Smooth muscle cell (in vitro differentiated cells): Measurements from ENCODE around the gene LCLAT1. TPM values are rescaled to one million over a fixed set of nuclear protein-coding genes. Genes with fewer than 3 reads are reported as not detected.

Experiments
- DNase-seq: peaks from one replicate; lab custom pipeline; 2025; ENCODE audit not compliant: unreplicated experiment; lab: John Stamatoyannopoulos, UW
- H2AFZ ChIP-seq: fragments of 200-600 bp; sonication (generic); 2 replicates; pipeline ENCODE4 v1.6.0; 2016; ENCODE audit warnings: antibody characterized with exemption, low read depth, mild to moderate bottlenecking
- H3F3A ChIP-seq: fragments of 200-600 bp; sonication (generic); 2 replicates; pipeline ENCODE4 v1.6.0; 2017; ENCODE audit warnings: antibody characterized with exemption, low read depth
- H3K27ac ChIP-seq: fragments of 200-600 bp; sonication (generic); 2 replicates; pipeline ENCODE4 v1.5.1; 2016; ENCODE audit warnings: low read depth, mild to moderate bottlenecking
- H3K27me3 ChIP-seq: fragments of 200-600 bp; sonication (generic); 2 replicates; pipeline ENCODE4 v1.6.1; 2016; ENCODE audit warnings: low read depth, mild to moderate bottlenecking
- H3K36me3 ChIP-seq: fragments of 200-600 bp; sonication (generic); 2 replicates; pipeline ENCODE4 v1.5.1; 2016; ENCODE audit warnings: low read depth
- H3K4me1 ChIP-seq: fragments of 200-600 bp; sonication (generic); 2 replicates; pipeline ENCODE4 v1.5.1; 2016; ENCODE audit warnings: low read depth
- H3K4me2 ChIP-seq: fragments of 200-600 bp; sonication (generic); 2 replicates; pipeline ENCODE4 v1.6.0; 2016; ENCODE audit warnings: mild to moderate bottlenecking
- H3K4me3 ChIP-seq: fragments of 200-600 bp; sonication (generic); 2 replicates; pipeline ENCODE4 v1.5.1; 2016; ENCODE audit warnings: mild to moderate bottlenecking
- H3K79me2 ChIP-seq: fragments of 200-600 bp; sonication (generic); 2 replicates; pipeline ENCODE4 v1.6.0; 2016; ENCODE audit warnings: low read depth, mild to moderate bottlenecking
- H3K9ac ChIP-seq: fragments of 200-600 bp; sonication (generic); 2 replicates; pipeline ENCODE4 v1.6.0; 2016; ENCODE audit warnings: low read depth
- H3K9me3 ChIP-seq: fragments of 200-600 bp; sonication (generic); replicated peaks from 2 replicates; pipeline ENCODE4 v1.5.1; 2016; ENCODE audit warnings: low read depth
- H4K20me1 ChIP-seq: fragments of 200-600 bp; sonication (generic); 2 replicates; pipeline ENCODE4 v1.6.0; 2016; ENCODE audit warnings: low read depth
- WGBS: methylation state at CpG from one replicate; pipeline ENCODE4 v1.1.7; 2016; ENCODE audit warnings: low lambda C conversion rate; 5-methylcytosine and 5-hydroxymethylcytosine counted together
- polyA plus RNA-seq: library from polyadenylated mRNA; unstranded; fragments of >200 nt; fragmentation: Nextera tagmentation; extraction: Ambion mirVana; gene quantifications from 2 replicates; pipeline ENCODE4 v1.2.1, GENCODE V29; 2016
- total RNA-seq: library from RNA; depleted of rRNA; stranded (reverse); fragments of >200 nt; gene quantifications from 2 replicates; pipeline ENCODE4 v1.2.3, GENCODE V29; 2014
- TF ChIP-seq, protein P1 (sequence below): fragments of 200-600 bp; sonication (generic); IDR thresholded peaks from 2 replicates; pipeline ENCODE4 v1.5.1; 2017; ENCODE audit warnings: borderline replicate concordance, mild to moderate bottlenecking, antibody characterized with exemption; ENCODE audit not compliant: insufficient read depth, poor library complexity, severe bottlenecking

Gene LCLAT1
- total and polyA plus RNA-seq, 2 experiments from 2014 or later: 2.6 to 11.7 TPM

DNA sequence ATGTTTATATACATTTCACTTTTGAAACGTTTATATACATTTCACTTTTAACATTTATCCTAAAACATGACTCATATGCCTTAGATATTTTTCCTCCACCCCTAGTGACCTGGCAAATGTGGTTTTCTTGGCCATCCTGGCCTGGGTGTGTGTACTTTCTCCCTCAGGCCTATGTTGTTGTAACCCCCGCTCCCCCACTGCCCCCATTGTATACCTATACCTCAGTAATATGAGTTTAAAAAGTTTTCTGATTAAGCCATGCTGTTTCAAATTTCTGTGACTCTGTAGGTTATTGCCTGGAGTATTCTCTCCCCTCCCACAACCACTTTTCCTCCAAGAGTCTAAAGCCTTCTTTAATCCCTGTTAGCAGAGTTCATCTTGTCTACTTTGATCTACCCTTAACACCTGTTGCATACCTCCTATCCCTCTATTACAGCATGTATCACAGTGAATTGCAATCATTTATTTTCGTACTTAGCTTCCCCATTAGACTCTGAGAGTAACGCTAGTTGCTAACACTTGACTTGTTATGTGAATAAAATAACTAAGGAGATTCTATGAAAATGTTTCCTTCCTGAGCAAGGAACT, 67.9 kb downstream of the LCLAT1 start:
- no peaks in the 10 kb centered on the region for H3K9me3 ChIP-seq
- WGBS: 71% methylated on average over 4 of the region's 4 CpGs

DNA sequence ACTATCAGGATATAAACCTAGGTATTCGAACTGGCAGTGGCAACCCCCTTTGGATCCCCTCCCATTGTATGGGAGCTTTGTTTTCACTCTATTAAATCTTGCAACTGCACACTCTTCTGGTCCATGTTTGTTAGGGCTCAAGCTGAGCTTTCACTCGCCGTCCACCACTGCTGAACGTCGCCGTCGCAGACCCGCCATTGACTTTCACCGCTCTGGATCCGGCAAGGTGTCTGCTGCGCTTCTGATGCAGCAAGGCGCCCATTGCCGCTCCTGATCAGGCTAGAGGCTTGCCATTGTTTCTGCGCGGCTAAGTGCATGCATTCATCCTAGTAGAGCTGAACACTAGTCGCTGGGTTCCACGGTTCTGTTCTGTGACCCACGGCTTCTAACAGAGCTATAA, 69.1 kb downstream of the LCLAT1 start:
- Histone ChIP-seq H3K27me3 (no peaks in the 10 kb centered on the region), H3K4me1 (peaks cover 12% of the 10 kb centered on the region), H3K9ac (no peak overlapping the region), H3K79me2 (peaks cover 13% of the 10 kb centered on the region), H3K4me3 (no peak overlapping the region), H3K9me3 (no peaks in the 10 kb centered on the region), H3F3A (peaks cover 8% of the 10 kb centered on the region), H2AFZ (no peak overlapping the region), H3K4me2 (no peak overlapping the region), H3K36me3 (no peaks in the 10 kb centered on the region), H3K27ac (no peak overlapping the region), H4K20me1 (peaks cover 39% of the 10 kb centered on the region)
- TF ChIP-seq, protein P1, sequence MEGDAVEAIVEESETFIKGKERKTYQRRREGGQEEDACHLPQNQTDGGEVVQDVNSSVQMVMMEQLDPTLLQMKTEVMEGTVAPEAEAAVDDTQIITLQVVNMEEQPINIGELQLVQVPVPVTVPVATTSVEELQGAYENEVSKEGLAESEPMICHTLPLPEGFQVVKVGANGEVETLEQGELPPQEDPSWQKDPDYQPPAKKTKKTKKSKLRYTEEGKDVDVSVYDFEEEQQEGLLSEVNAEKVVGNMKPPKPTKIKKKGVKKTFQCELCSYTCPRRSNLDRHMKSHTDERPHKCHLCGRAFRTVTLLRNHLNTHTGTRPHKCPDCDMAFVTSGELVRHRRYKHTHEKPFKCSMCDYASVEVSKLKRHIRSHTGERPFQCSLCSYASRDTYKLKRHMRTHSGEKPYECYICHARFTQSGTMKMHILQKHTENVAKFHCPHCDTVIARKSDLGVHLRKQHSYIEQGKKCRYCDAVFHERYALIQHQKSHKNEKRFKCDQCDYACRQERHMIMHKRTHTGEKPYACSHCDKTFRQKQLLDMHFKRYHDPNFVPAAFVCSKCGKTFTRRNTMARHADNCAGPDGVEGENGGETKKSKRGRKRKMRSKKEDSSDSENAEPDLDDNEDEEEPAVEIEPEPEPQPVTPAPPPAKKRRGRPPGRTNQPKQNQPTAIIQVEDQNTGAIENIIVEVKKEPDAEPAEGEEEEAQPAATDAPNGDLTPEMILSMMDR: no peak
- 88% methylated on average over 18 of the region's 18 CpGs for WGBS
- no peak for DNase-seq

More for the DNA sequence above, 67.9 kb downstream of the LCLAT1 start:
- H3F3A ChIP-seq: peaks cover 8% of the 10 kb centered on the region
- peaks cover 51% of the 10 kb centered on the region for H4K20me1 ChIP-seq
- peaks cover 13% of the 10 kb centered on the region for H3K79me2 ChIP-seq
- peaks cover 15% of the 10 kb centered on the region for H3K4me1 ChIP-seq
- H3K36me3 ChIP-seq: no peaks in the 10 kb centered on the region
- TF ChIP-seq, protein P1: no peak
- H3K9ac ChIP-seq: no peak overlapping the region
- no peak overlapping the region for H3K4me2 ChIP-seq
- H2AFZ ChIP-seq: no peak overlapping the region
- no peak for DNase-seq
- no peak overlapping the region for H3K4me3 ChIP-seq
- H3K27ac ChIP-seq: no peak overlapping the region
- H3K27me3 ChIP-seq: no peaks in the 10 kb centered on the region

DNA sequence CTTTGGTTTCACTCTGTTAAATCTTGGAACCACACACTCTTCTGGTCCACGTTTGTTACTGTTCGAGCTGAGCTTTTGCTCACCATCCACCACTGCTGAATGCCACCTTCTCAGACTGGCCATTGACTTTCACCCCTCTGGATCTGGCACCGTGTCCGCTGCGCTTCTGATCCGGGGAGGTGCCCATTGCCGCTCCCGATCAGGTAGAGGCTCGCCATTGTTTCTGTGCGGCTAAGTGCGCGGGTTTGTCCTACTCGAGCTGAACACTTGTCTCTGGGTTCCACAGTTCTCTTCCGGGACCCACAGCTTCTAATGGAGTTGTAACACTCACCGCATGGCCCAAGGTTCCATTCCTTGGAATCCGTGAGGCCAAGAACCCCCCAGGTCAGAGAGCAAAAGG, 72.8 kb downstream of the LCLAT1 start:
- H2AFZ ChIP-seq: no peak overlapping the region
- 98% methylated on average over 16 of the region's 16 CpGs for WGBS
- H3K27ac ChIP-seq: no peak overlapping the region
- H3K79me2 ChIP-seq: peaks cover 13% of the 10 kb centered on the region
- no peak overlapping the region for H3K4me3 ChIP-seq
- no peak for DNase-seq
- no peaks in the 10 kb centered on the region for H3K36me3 ChIP-seq
- no peaks in the 10 kb centered on the region for H3K9me3 ChIP-seq
- H3K4me2 ChIP-seq: no peak overlapping the region
- TF ChIP-seq, protein P1: no peak
- H3K27me3 ChIP-seq: no peaks in the 10 kb centered on the region
- peaks cover 3% of the 10 kb centered on the region for H3F3A ChIP-seq
- no peaks in the 10 kb centered on the region for H3K4me1 ChIP-seq
- no peak overlapping the region for H3K9ac ChIP-seq
- H4K20me1 ChIP-seq: peaks cover 8% of the 10 kb centered on the region

DNA sequence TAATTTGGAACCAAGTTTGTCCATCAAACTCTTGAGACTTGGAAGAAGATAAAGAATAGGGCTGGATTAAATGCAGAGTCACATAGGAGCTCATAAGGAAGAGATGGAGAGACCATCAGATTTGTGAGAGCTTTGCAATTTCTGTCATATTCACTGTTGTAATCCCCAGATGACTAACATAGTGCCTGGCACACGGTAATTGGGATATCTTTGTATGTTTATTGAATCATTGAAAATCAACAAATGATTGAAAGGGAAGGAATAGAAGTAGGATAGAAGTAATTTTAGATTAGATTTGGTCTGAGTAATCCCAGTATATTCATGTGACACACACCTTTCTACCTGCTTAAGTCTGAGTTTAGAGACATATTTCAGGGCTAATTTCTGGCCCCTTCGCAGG, 75.4 kb downstream of the LCLAT1 start:
- Histone ChIP-seq H3K79me2 (peaks cover 10% of the 10 kb centered on the region), H3K27me3 (no peaks in the 10 kb centered on the region), H4K20me1 (no peaks in the 10 kb centered on the region), H3K9ac (no peak overlapping the region), H2AFZ (no peak overlapping the region), H3K27ac (no peak overlapping the region), H3K4me2 (no peak overlapping the region), H3K9me3 (no peaks in the 10 kb centered on the region), H3K4me3 (no peak overlapping the region), H3F3A (no peaks in the 10 kb centered on the region), H3K4me1 (no peaks in the 10 kb centered on the region), H3K36me3 (no peaks in the 10 kb centered on the region)
- TF ChIP-seq, protein P1: no peak
- WGBS: 86% methylated on average over 2 of the region's 2 CpGs
- no peak for DNase-seq
